ENCODE results near the gene ATP5MG.
A peak's percentile ranks its signal among the peaks of the same experiment; 100 is the strongest.

ATP5MG gene

GRCh38 chr11:118435290-118435892 lies 34.0 kb downstream of the ATP5MG start:
- DNase-seq (ENCODE audit: low read depth): peak; percentile 41
- H3K4me3 ChIP-seq (replicated peaks; ENCODE audit: low read depth, low read length): peak overlapping the region; percentile 68
- TF ChIP-seq, protein P1, sequence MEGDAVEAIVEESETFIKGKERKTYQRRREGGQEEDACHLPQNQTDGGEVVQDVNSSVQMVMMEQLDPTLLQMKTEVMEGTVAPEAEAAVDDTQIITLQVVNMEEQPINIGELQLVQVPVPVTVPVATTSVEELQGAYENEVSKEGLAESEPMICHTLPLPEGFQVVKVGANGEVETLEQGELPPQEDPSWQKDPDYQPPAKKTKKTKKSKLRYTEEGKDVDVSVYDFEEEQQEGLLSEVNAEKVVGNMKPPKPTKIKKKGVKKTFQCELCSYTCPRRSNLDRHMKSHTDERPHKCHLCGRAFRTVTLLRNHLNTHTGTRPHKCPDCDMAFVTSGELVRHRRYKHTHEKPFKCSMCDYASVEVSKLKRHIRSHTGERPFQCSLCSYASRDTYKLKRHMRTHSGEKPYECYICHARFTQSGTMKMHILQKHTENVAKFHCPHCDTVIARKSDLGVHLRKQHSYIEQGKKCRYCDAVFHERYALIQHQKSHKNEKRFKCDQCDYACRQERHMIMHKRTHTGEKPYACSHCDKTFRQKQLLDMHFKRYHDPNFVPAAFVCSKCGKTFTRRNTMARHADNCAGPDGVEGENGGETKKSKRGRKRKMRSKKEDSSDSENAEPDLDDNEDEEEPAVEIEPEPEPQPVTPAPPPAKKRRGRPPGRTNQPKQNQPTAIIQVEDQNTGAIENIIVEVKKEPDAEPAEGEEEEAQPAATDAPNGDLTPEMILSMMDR (IDR thresholded peaks at IDR 0.05; ENCODE audit: low read length, missing control alignments): no peak

DNA sequence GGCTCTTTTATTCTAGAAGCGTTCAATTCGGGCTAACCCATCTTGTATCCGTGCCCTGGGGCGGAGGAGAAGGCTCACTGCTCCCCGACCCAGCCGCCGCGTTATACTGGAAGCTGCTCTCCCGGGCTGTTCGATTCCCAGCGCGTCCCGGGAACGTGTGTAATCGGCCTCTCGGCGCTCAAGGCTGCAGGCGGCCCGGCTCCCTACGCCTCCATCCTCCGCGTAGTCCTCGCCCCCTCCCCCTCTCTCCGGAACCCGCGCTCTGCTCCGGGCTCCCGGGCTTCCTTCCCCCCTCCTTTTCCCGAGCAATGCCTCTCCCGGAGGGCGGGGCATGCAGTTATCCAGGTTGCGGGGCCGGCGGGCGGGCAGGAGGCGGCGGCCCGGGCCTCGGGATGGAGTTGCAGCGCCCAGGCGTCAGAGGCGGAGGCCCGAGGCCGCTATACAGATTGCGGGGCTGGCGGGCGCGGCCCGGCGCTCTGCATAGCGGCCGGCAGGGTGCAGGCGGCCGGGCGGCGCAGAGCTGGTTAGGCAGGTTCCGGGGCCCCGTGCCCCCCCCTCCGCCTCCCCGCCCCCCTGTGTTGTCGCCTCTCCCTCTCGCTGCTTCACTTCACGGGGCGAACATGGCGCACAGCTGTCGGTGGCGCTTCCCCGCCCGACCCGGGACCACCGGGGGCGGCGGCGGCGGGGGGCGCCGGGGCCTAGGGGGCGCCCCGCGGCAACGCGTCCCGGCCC lies 34.7 kb downstream of the ATP5MG start, which contains the start of gene KMT2A:
KMT2A (plus strand) TSS at position 600 of the 732 bp plus-strand sequence; CDS start at position 621, 21 bp downstream.
- peak; percentile 97 for DNase-seq (ENCODE audit: low read depth)
- H3K4me3 ChIP-seq (replicated peaks; ENCODE audit: low read depth, low read length): peak within 1 kb of the TSS; percentile 71
- TF ChIP-seq, protein P1 (IDR thresholded peaks at IDR 0.05; ENCODE audit: low read length, missing control alignments): no peak

DNA sequence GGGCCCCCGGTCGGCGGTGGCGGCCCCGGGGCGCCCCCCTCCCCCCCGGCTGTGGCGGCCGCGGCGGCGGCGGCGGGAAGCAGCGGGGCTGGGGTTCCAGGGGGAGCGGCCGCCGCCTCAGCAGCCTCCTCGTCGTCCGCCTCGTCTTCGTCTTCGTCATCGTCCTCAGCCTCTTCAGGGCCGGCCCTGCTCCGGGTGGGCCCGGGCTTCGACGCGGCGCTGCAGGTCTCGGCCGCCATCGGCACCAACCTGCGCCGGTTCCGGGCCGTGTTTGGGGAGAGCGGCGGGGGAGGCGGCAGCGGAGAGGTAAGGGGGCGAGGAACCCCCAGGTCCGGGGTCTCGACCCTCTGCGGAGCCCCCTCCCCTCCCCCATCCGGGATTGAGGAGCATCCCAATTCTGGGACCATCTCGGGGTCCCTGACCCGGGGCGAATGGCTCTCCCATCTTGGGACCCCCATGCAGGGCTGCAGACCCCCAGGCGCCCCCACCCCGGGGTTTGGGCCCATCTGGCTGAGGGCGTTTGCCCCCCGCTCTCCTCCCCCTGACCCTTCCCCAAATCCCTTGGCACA lies 35.3 kb downstream of the ATP5MG start:
- DNase-seq (ENCODE audit: low read depth): no peak
- TF ChIP-seq, protein P1 (IDR thresholded peaks at IDR 0.05; ENCODE audit: low read length, missing control alignments): no peak
- H3K4me3 ChIP-seq (replicated peaks; ENCODE audit: low read depth, low read length): peak overlapping the region; percentile 71

GRCh38 chr11:118437208-118438125 lies 36.1 kb downstream of the ATP5MG start:
- DNase-seq (ENCODE audit: low read depth): no peak
- peak overlapping the region; percentile 71 for H3K4me3 ChIP-seq (replicated peaks; ENCODE audit: low read depth, low read length)
- TF ChIP-seq, protein P1 (IDR thresholded peaks at IDR 0.05; ENCODE audit: low read length, missing control alignments): no peak

GRCh38 chr11:118438314-118438931 lies 37.0 kb downstream of the ATP5MG start:
- TF ChIP-seq, protein P1 (IDR thresholded peaks at IDR 0.05; ENCODE audit: low read length, missing control alignments): no peak
- peak; percentile 86 for DNase-seq (ENCODE audit: low read depth)
- H3K4me3 ChIP-seq (replicated peaks; ENCODE audit: low read depth, low read length): peak overlapping the region; percentile 71

DNA sequence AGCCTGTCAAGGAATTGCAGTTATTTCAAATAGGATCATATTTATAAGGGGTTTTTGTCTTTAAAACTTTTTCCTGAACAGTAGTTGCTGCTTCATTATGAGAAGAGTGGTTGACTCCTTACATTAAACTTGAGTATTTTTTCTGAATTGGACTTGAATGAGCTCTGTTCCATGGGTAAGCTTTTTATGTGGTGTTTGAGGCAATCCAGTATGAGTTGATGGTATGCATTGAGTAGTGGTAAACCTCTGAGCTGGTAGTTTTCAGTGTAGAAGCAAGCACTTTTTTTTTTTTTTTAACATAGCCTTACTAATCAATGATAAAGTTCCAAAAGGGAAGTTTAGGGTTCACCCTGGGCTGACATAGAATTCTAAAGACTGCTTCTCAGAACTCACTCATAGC lies 38.2 kb downstream of the ATP5MG start:
- H3K4me3 ChIP-seq (replicated peaks; ENCODE audit: low read depth, low read length): no peak overlapping the region
- no peak for DNase-seq (ENCODE audit: low read depth)
- TF ChIP-seq, protein P1 (IDR thresholded peaks at IDR 0.05; ENCODE audit: low read length, missing control alignments): no peak

All from fibroblast of pulmonary artery (primary cell).